HCT116 (cell line): Measurements from ENCODE around the gene GIMD1. TPM values are rescaled to one million over a fixed set of nuclear protein-coding genes. Genes with fewer than 3 reads are reported as not detected.

Experiments used
- ATAC-seq: fragments of 200-7000 bp; cut with Tn5 transposase; 2 replicates; pipeline ENCODE4 v1.9.1; 2020; ENCODE audit warnings: mild to moderate bottlenecking, moderate library complexity
- BruUV-seq: library from RNA; stranded (reverse); fragments of 400-500 nt; replicated peaks from 2 replicates; lab custom pipeline; 2021; lab: Mats Ljungman, UMichigan
- CTCF ChIA-PET: fragments of 300-600 bp; sonication (Branson Sonifier 250); formaldehyde crosslinking; loops from one replicate; lab custom pipeline; 2021; ENCODE audit warnings: antibody characterized with exemption; lab: Charles Lee
- POLR2A ChIA-PET: fragments of 300-600, 350-600 bp; sonication (Branson Sonifier 250); formaldehyde crosslinking; loops from one replicate; lab custom pipeline; 2021; ENCODE audit warnings: antibody characterized with exemption; lab: Charles Lee
- RAD21 ChIA-PET, 2 experiments: fragments of 300-600 bp; sonication (Branson Sonifier 250); formaldehyde crosslinking; loops; one replicate each; lab custom pipeline; 2023; ENCODE audit warnings: low total read pairs in 2 of 2; ENCODE audit not compliant: uncharacterized antibody in 2 of 2, unreplicated experiment in 2 of 2, low non-redundant PET in 1 of 2; lab: Charles Lee
- DNase-seq: peaks from one replicate; pipeline ENCODE4 v3.0.0-alpha.2; 2010; ENCODE audit warnings: low read depth, low spot score
- H2AFZ ChIP-seq: fragments of 200-600 bp; shearing (Covaris generic), sonication (generic); 2 replicates; pipeline ENCODE4 v1.6.1; 2017; ENCODE audit warnings: low read depth, mixed run types, mixed read lengths, antibody characterized with exemption, low read length; ENCODE audit not compliant: poor library complexity, severe bottlenecking
- H3K27ac ChIP-seq: 2 replicates; pipeline ENCODE4 v1.5.1; 2012; ENCODE audit warnings: low read depth, low read length
- H3K27me3 ChIP-seq: fragments of 200-600 bp; sonication (generic); 2 replicates; pipeline ENCODE4 v1.6.1; 2016; ENCODE audit warnings: mixed run types, low read length, mixed read lengths; ENCODE audit not compliant: insufficient read depth
- H3K36me3 ChIP-seq, 2 experiments: fragments of 200-500 bp in 1 of 2; fragments of 200-600 bp in 1 of 2; sonication (Bioruptor generic) in 1 of 2; sonication (generic) in 1 of 2; 2 replicates each; pipeline versions ENCODE4 v1.5.1 to v1.6.1; 2014 to 2016; ENCODE audit warnings: low read length in 2 of 2, inconsistent platforms in 1 of 2, mixed read lengths in 1 of 2, mixed run types in 1 of 2; ENCODE audit not compliant: insufficient read depth in 2 of 2, control insufficient read depth in 1 of 2
- H3K4me1 ChIP-seq, 2 experiments: fragments of 200-600 bp in 1 of 2; sonication (generic) in 1 of 2; 2 replicates each; pipeline versions ENCODE4 v1.5.1 to v1.6.1; 2012 to 2017; ENCODE audit warnings: low read length in 2 of 2, inconsistent platforms in 1 of 2, mild to moderate bottlenecking in 1 of 2, mixed read lengths in 1 of 2, mixed run types in 1 of 2, moderate library complexity in 1 of 2; ENCODE audit not compliant: insufficient read depth in 2 of 2, control insufficient read depth in 1 of 2
- H3K4me2 ChIP-seq: fragments of 200-600 bp; sonication (generic); 2 replicates; pipeline ENCODE4 v1.6.1; 2017; ENCODE audit warnings: mixed run types, low read length, mixed read lengths
- H3K4me3 ChIP-seq, 2 experiments: fragments of 200-600 bp in 1 of 2; sonication (generic) in 1 of 2; replicated peaks in 1 of 2; 2 replicates each; pipeline ENCODE4 v1.5.1; 2011 to 2016; ENCODE audit warnings: low read length in 2 of 2, control low read depth in 1 of 2, low read depth in 1 of 2, mild to moderate bottlenecking in 1 of 2, mixed read lengths in 1 of 2, mixed run types in 1 of 2
- H3K79me2 ChIP-seq: fragments of 200-600 bp; sonication (generic); 2 replicates; pipeline ENCODE4 v1.6.1; 2017; ENCODE audit warnings: mild to moderate bottlenecking, mixed run types, low read length, moderate library complexity, mixed read lengths; ENCODE audit not compliant: insufficient read depth
- H3K9ac ChIP-seq: fragments of 200-600 bp; sonication (generic); 2 replicates; pipeline ENCODE4 v1.6.1; 2016; ENCODE audit warnings: low read length, mixed read lengths
- H3K9me2 ChIP-seq: fragments of 200-600 bp; sonication (generic), shearing (Covaris generic); 2 replicates; pipeline ENCODE4 v1.6.1; 2017; ENCODE audit warnings: mixed run types, mild to moderate bottlenecking, moderate library complexity; ENCODE audit not compliant: insufficient read depth
- H3K9me3 ChIP-seq, 2 experiments: fragments of 200-500 bp in 1 of 2; fragments of 200-600 bp in 1 of 2; sonication (Bioruptor generic) in 1 of 2; sonication (generic) in 1 of 2; 2 replicates each; pipeline ENCODE4 v1.6.1; 2014 to 2017; ENCODE audit warnings: low read length in 2 of 2, mixed read lengths in 2 of 2, inconsistent platforms in 1 of 2, low read depth in 1 of 2, mild to moderate bottlenecking in 1 of 2, mixed run types in 1 of 2, moderate library complexity in 1 of 2; ENCODE audit not compliant: control insufficient read depth in 1 of 2, insufficient read depth in 1 of 2
- H4K20me1 ChIP-seq: fragments of 200-600 bp; sonication (generic), shearing (Covaris generic); 2 replicates; pipeline ENCODE4 v1.6.1; 2017; ENCODE audit warnings: mixed run types, mild to moderate bottlenecking, moderate library complexity; ENCODE audit not compliant: insufficient read depth
- ATF3 ChIP-seq: IDR thresholded peaks from 2 replicates; pipeline ENCODE4 v1.6.1; 2012
- CEBPB ChIP-seq: IDR thresholded peaks from 2 replicates; pipeline ENCODE4 v1.6.1; 2012; ENCODE audit warnings: low read depth
- CTCF ChIP-seq, 3 experiments: fragments of 200-600 bp in 1 of 3; sonication (generic) in 1 of 3; IDR thresholded peaks in 2 of 3; conservative IDR thresholded peaks in 1 of 3; 2 replicates each; pipeline ENCODE4 v1.5.1; 2012 to 2017; ENCODE audit warnings: low read depth in 2 of 3, low read length in 2 of 3, antibody characterized with exemption in 1 of 3, borderline replicate concordance in 1 of 3, control low read depth in 1 of 3, mild to moderate bottlenecking in 1 of 3, mixed read lengths in 1 of 3, mixed run types in 1 of 3, moderate library complexity in 1 of 3; ENCODE audit not compliant: insufficient read depth in 1 of 3
- EGR1 ChIP-seq: IDR thresholded peaks from 2 replicates; pipeline ENCODE4 v1.6.1; 2012; ENCODE audit warnings: low read depth
- ELF1 ChIP-seq: IDR thresholded peaks from 2 replicates; pipeline ENCODE4 v1.6.1; 2012; ENCODE audit warnings: low read depth, borderline replicate concordance
- EZH2 ChIP-seq: fragments of 200-600 bp; sonication (generic); IDR thresholded peaks from 2 replicates; pipeline ENCODE4 v1.6.1; 2017; ENCODE audit warnings: antibody characterized with exemption, mixed run types
- EZH2phosphoT487 ChIP-seq: fragments of 200-600 bp; IDR thresholded peaks from 2 replicates; pipeline ENCODE4 v1.6.1; 2018; ENCODE audit warnings: antibody characterized with exemption, borderline replicate concordance
- FOSL1 ChIP-seq: IDR thresholded peaks from 2 replicates; pipeline ENCODE4 v1.6.1; 2012; ENCODE audit warnings: low read depth
- JUND ChIP-seq: IDR thresholded peaks from 2 replicates; pipeline ENCODE4 v1.6.1; 2012
- POLR2A ChIP-seq: IDR thresholded peaks from 2 replicates; pipeline ENCODE4 v1.7.0; 2011; ENCODE audit warnings: borderline replicate concordance; ENCODE audit not compliant: insufficient read depth, insufficient read length; ENCODE audit errors: extremely low read depth
- POLR2AphosphoS5 ChIP-seq: IDR thresholded peaks from 2 replicates; pipeline ENCODE4 v1.6.1; 2011; ENCODE audit warnings: mild to moderate bottlenecking, low read depth, low read length, moderate library complexity
- RAD21 ChIP-seq: IDR thresholded peaks from 2 replicates; pipeline ENCODE4 v1.6.1; 2012; ENCODE audit warnings: low read depth, mild to moderate bottlenecking
- SP1 ChIP-seq: IDR thresholded peaks from 2 replicates; pipeline ENCODE4 v1.6.1; 2012; ENCODE audit warnings: low read depth
- SRF ChIP-seq: IDR thresholded peaks from 2 replicates; pipeline ENCODE4 v1.6.1; 2012; ENCODE audit warnings: low read depth
- TCF7L2 ChIP-seq: IDR thresholded peaks from 2 replicates; pipeline ENCODE4 v1.7.0; 2011; ENCODE audit warnings: borderline replicate concordance, inconsistent platforms; ENCODE audit not compliant: insufficient read depth, insufficient read length; ENCODE audit errors: extremely low read depth
- ZBTB33 ChIP-seq: IDR thresholded peaks from 2 replicates; pipeline ENCODE4 v1.6.1; 2011; ENCODE audit warnings: mild to moderate bottlenecking, low read length, moderate library complexity; ENCODE audit not compliant: insufficient replicate concordance; ENCODE audit errors: extremely low read depth
- ZFX ChIP-seq: fragments of 450-650 bp; IDR thresholded peaks from 2 replicates; pipeline ENCODE4 v1.6.1; 2017
- ZNF274 ChIP-seq: fragments of 200-500 bp; sonication (Bioruptor generic); IDR thresholded peaks from 2 replicates; pipeline ENCODE4 v1.6.1; 2014; ENCODE audit warnings: mild to moderate bottlenecking, low read depth, low read length, inconsistent platforms
- intact Hi-C: fragments of 100-400 bp; cut with micrococcal nuclease; formaldehyde crosslinking; loops from 2 replicates; pipeline ENCODE4 v1.10.0; 2022
- total RNA-seq: library from RNA; stranded (reverse); gene quantifications from one replicate; pipeline ENCODE4 v1.2.1, GENCODE V29; 2021; ENCODE audit not compliant: unreplicated experiment

The GIMD1 gene
- total RNA-seq, 1 experiment from 2014 or later, result not detected

GRCh38 chr4:106351016-106351415 lies 17.6 kb downstream of the GIMD1 start:
- ChIA-PET POLR2A (no interaction called here), RAD21 (no interaction called here), CTCF (interaction anchor here (1.0 kb wide), 1 partner anchor 23 kb away, joined by 3 read pairs; no protein-coding TSS in a partner anchor)
- H3K36me3 ChIP-seq, result peaks cover 9 to 19% of the 10 kb centered on the region in 2 experiments; a peak in 3 of 4 replicates
- no peak overlapping the region for H3K4me2 ChIP-seq
- no peak overlapping the region for H2AFZ ChIP-seq
- TF ChIP-seq EZH2phosphoT487 (no peak), SP1 (no peak), TCF7L2 (no peak), SRF (no peak), CTCF (IDR thresholded peaks at IDR 0.05 in 2 of 3, conservative IDR thresholded peaks at IDR 0.05 in 1 of 3; ENCODE audit: borderline replicate concordance in 1 of 3, insufficient read depth in 1 of 3, low read depth in 2 of 3, low read length in 2 of 3) (no peak), ZBTB33 (no peak), CEBPB (no peak), POLR2A (no peak), FOSL1 (no peak), EZH2 (no peak), RAD21 (no peak), POLR2AphosphoS5 (no peak), ZNF274 (no peak), ZFX (no peak), EGR1 (no peak), JUND (no peak), ATF3 (no peak), ELF1 (no peak)
- no peak overlapping the region for H3K27ac ChIP-seq
- no peak overlapping the region for H3K4me3 ChIP-seq
- ATAC-seq (no peak), DNase-seq (no peak)
- H3K9me2 ChIP-seq, result no peaks in the 10 kb centered on the region
- BruUV-seq, result no TSS peak
- H3K9ac ChIP-seq, result no peak overlapping the region
- H3K4me1 ChIP-seq, result no peaks in the 10 kb centered on the region
- intact Hi-C loops, result no loop called here
- H3K79me2 ChIP-seq, result peaks cover 5% of the 10 kb centered on the region; the same call in 1 of the 2 replicates
- H3K27me3 ChIP-seq, result no peaks in the 10 kb centered on the region
- no peaks in the 10 kb centered on the region for H4K20me1 ChIP-seq
- H3K9me3 ChIP-seq, result no peaks in the 10 kb centered on the region
